HepG2 (cell line): ENCODE measurements around the gene TRRAP.

Experiments used
- BHLHE40 ChIP-seq: IDR thresholded peaks from 2 replicates; pipeline ENCODE4 v1.6.1; 2011; ENCODE audit warnings: low read length, improper control_type of control experiment
- GZF1 ChIP-seq: sonication (generic); formaldehyde crosslinking; IDR thresholded peaks from 2 replicates; pipeline ENCODE4 v1.5.1; 2020; ENCODE audit warnings: mild to moderate bottlenecking, missing genetic modification reagents
- NFYB ChIP-seq: sonication (generic); formaldehyde crosslinking; IDR thresholded peaks from 2 replicates; pipeline ENCODE4 v1.4.0; 2020; ENCODE audit warnings: missing genetic modification reagents
- POLR2AphosphoS5 ChIP-seq: IDR thresholded peaks from 2 replicates; pipeline ENCODE4 v1.6.1; 2012; ENCODE audit warnings: low read depth, low read length
- SP4 ChIP-seq: sonication (generic); formaldehyde crosslinking; IDR thresholded peaks from 2 replicates; pipeline ENCODE4 v1.8.1; 2023; ENCODE audit warnings: mild to moderate bottlenecking, missing genetic modification reagents
- ZNF354B ChIP-seq: sonication (generic); formaldehyde crosslinking; IDR thresholded peaks from 2 replicates; pipeline ENCODE4 v1.8.0; 2022; ENCODE audit warnings: mild to moderate bottlenecking, missing genetic modification reagents
- ZSCAN29 ChIP-seq: sonication (generic); formaldehyde crosslinking; conservative IDR thresholded peaks from 2 replicates; pipeline ENCODE4 v1.4.0; 2020; ENCODE audit warnings: mild to moderate bottlenecking, missing genetic modification reagents
- TF ChIP-seq, protein P1 (sequence below): sonication (generic); formaldehyde crosslinking; IDR thresholded peaks from 2 replicates; pipeline ENCODE4 v1.4.0; 2020; ENCODE audit warnings: missing genetic modification reagents
- TF ChIP-seq, protein P2 (sequence below): sonication (generic); formaldehyde crosslinking; IDR thresholded peaks from 2 replicates; pipeline ENCODE4 v1.8.1; 2023; ENCODE audit warnings: mild to moderate bottlenecking, missing genetic modification reagents

GRCh38 chr7:98880485-98880884 is 2.2 kb downstream of the TRRAP start:
- TF ChIP-seq, protein P1, sequence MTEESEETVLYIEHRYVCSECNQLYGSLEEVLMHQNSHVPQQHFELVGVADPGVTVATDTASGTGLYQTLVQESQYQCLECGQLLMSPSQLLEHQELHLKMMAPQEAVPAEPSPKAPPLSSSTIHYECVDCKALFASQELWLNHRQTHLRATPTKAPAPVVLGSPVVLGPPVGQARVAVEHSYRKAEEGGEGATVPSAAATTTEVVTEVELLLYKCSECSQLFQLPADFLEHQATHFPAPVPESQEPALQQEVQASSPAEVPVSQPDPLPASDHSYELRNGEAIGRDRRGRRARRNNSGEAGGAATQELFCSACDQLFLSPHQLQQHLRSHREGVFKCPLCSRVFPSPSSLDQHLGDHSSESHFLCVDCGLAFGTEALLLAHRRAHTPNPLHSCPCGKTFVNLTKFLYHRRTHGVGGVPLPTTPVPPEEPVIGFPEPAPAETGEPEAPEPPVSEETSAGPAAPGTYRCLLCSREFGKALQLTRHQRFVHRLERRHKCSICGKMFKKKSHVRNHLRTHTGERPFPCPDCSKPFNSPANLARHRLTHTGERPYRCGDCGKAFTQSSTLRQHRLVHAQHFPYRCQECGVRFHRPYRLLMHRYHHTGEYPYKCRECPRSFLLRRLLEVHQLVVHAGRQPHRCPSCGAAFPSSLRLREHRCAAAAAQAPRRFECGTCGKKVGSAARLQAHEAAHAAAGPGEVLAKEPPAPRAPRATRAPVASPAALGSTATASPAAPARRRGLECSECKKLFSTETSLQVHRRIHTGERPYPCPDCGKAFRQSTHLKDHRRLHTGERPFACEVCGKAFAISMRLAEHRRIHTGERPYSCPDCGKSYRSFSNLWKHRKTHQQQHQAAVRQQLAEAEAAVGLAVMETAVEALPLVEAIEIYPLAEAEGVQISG: no peak
- TF ChIP-seq ZSCAN29 (CRISPR knock-in tag) (no peak), SP4 (CRISPR knock-in tag) (no peak), GZF1 (CRISPR knock-in tag) (no peak), POLR2AphosphoS5 (no peak), NFYB (CRISPR knock-in tag) (no peak), ZNF354B (CRISPR knock-in tag) (no peak), BHLHE40 (no peak)
- TF ChIP-seq, protein P2, sequence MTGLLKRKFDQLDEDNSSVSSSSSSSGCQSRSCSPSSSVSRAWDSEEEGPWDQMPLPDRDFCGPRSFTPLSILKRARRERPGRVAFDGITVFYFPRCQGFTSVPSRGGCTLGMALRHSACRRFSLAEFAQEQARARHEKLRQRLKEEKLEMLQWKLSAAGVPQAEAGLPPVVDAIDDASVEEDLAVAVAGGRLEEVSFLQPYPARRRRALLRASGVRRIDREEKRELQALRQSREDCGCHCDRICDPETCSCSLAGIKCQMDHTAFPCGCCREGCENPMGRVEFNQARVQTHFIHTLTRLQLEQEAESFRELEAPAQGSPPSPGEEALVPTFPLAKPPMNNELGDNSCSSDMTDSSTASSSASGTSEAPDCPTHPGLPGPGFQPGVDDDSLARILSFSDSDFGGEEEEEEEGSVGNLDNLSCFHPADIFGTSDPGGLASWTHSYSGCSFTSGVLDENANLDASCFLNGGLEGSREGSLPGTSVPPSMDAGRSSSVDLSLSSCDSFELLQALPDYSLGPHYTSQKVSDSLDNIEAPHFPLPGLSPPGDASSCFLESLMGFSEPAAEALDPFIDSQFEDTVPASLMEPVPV (CRISPR knock-in tag): no peak
